ENCODE results near the gene WTAP.

DNA sequence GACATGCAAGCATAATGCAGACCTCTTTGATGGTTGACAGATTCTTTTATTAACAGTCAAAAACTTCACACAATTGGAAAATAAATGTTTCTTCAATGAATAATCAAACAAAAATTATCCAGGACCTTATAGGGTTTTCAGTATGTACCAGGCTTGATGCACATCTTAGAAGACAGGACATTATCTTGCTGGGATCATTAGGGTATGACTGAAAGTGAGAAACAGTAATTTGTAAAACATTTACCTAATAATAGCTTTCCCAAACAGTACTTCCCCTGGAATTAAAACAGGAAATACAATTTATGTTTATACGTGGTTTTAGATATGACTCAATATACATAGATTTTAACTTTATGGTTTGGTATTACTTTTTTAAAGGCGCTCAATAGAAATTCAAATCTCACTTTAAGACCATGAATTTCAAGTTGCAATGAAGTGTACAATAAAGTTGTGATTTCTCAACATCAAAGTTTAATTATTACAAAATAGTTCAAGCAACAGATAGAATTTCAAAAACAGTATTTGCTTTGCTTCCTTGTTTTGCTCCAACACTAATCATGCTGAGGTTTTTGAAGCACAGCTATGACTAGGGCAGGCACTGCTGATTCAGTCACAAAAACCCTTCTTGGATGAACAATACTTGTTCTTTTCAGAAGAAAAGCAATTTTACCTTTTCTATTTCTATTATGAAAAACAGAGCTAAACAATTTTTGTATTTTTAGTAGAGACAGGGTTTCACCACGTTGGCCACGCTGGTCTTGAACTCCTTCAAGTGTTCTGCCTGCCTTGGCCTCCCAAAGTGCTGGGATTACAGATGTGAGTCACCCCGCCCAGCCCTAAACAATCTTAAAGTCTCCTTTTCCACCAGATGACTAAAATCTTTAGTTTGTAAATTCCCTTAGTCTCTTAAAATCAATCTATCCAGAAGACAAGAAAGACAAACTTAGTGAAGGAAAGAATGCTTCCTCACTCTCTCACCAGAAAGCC lies 47.9 kb upstream of the WTAP start:
- TF ChIP-seq, protein P1, sequence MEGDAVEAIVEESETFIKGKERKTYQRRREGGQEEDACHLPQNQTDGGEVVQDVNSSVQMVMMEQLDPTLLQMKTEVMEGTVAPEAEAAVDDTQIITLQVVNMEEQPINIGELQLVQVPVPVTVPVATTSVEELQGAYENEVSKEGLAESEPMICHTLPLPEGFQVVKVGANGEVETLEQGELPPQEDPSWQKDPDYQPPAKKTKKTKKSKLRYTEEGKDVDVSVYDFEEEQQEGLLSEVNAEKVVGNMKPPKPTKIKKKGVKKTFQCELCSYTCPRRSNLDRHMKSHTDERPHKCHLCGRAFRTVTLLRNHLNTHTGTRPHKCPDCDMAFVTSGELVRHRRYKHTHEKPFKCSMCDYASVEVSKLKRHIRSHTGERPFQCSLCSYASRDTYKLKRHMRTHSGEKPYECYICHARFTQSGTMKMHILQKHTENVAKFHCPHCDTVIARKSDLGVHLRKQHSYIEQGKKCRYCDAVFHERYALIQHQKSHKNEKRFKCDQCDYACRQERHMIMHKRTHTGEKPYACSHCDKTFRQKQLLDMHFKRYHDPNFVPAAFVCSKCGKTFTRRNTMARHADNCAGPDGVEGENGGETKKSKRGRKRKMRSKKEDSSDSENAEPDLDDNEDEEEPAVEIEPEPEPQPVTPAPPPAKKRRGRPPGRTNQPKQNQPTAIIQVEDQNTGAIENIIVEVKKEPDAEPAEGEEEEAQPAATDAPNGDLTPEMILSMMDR (IDR thresholded peaks at IDR 0.05): no peak
- TF ChIP-seq POLR2A (IDR thresholded peaks at IDR 0.05) (no peak), EP300 (IDR thresholded peaks at IDR 0.05) (no peak), POLR2AphosphoS5 (IDR thresholded peaks at IDR 0.05) (no peak)
